ENCODE results near the gene LDLRAD4.

Gene LDLRAD4

GRCh38 chr18:13241893-13242175, 23.3 kb downstream of the LDLRAD4 start:
- no peak for TF ChIP-seq CTCF (IDR thresholded peaks at IDR 0.05; ENCODE audit: borderline replicate concordance, control extremely low read depth, extremely low read depth, insufficient read depth, missing control alignments)
- in situ Hi-C loops (cut with MboI; ENCODE audit: low sequenced_read_pairs, unreplicated experiment) = no loop called here

GRCh38 chr18:13242797-13243196, 24.2 kb downstream of the LDLRAD4 start:
- DNase-seq (ENCODE audit: low spot score) = no peak
- in situ Hi-C loops (cut with MboI; ENCODE audit: low sequenced_read_pairs, unreplicated experiment) = no loop called here
- TF ChIP-seq CTCF (IDR thresholded peaks at IDR 0.05; ENCODE audit: borderline replicate concordance, control extremely low read depth, extremely low read depth, insufficient read depth, missing control alignments) = no peak

More at GRCh38 chr18:13241893-13242175, 23.3 kb downstream of the LDLRAD4 start:
- DNase-seq (ENCODE audit: low spot score) = no peak

DNA sequence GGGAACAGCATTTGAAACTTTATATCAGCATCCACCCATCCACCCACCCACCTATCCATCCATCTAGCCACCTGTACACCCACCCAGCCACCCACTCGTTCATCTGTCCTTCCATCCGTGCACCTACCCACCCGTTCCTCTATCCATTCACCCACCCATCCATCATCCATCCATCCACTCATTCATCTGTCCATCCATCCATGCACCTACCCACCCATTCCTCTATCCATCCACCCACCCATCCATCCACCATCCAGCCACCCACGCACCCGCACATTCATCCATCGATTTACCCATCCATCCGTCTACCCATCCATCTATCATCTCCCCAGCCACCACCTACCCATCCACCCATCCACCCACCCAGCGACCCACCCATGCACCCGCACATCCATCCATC, 24.8 kb downstream of the LDLRAD4 start:
- TF ChIP-seq CTCF (IDR thresholded peaks at IDR 0.05; ENCODE audit: borderline replicate concordance, control extremely low read depth, extremely low read depth, insufficient read depth, missing control alignments) = no peak
- no peak for DNase-seq (ENCODE audit: low spot score)
- in situ Hi-C loops (cut with MboI; ENCODE audit: low sequenced_read_pairs, unreplicated experiment) = no loop called here

DNA sequence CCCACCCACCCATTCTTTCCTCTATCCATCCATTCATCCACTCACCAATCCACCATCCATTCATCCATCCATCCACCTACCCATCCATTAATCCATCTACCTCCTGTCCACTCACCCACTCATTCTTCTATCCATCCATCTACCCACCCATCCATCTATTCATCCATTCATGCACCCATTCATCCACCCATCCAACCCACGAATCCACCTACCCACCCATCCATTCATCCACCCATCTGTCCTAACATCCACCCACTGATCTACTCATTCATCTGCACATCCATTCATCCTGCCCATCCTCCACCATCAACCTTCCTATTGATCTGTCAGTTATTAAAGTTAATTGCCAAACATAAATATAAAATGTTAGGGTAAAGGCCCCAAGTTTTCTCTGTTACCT, 25.6 kb downstream of the LDLRAD4 start:
- no peak for DNase-seq (ENCODE audit: low spot score)
- in situ Hi-C loops (cut with MboI; ENCODE audit: low sequenced_read_pairs, unreplicated experiment) = no loop called here
- no peak for TF ChIP-seq CTCF (IDR thresholded peaks at IDR 0.05; ENCODE audit: borderline replicate concordance, control extremely low read depth, extremely low read depth, insufficient read depth, missing control alignments)

- DNase-seq (ENCODE audit: low spot score) = no peak
- in situ Hi-C loops (cut with MboI; ENCODE audit: low sequenced_read_pairs, unreplicated experiment) = no loop called here
- no peak for TF ChIP-seq CTCF (IDR thresholded peaks at IDR 0.05; ENCODE audit: borderline replicate concordance, control extremely low read depth, extremely low read depth, insufficient read depth, missing control alignments)
Measured at GRCh38 chr18:13245481-13246000, 27.0 kb downstream of the LDLRAD4 start.

DNA sequence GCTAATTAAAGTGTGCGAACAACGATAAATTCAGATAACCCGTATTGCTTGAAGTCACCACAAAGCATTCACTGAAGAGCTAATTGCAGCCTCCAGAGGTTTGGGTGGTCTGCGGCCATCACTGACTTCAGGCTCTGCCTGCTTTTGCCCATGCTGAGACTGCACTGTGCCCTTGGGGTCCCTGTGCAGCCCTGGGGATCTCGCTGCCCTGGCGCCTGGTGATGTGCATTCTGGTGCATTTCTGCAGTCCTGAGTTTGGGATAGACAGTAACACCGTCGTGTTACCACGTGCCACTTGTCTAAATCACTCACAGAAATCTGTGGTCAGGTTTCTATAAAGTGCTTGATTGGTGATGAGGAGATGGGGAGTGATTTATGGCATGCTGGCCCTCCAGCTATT, 27.6 kb downstream of the LDLRAD4 start:
- no peak for TF ChIP-seq CTCF (IDR thresholded peaks at IDR 0.05; ENCODE audit: borderline replicate concordance, control extremely low read depth, extremely low read depth, insufficient read depth, missing control alignments)
- in situ Hi-C loops (cut with MboI; ENCODE audit: low sequenced_read_pairs, unreplicated experiment) = no loop called here
- DNase-seq (ENCODE audit: low spot score) = no peak

DNA sequence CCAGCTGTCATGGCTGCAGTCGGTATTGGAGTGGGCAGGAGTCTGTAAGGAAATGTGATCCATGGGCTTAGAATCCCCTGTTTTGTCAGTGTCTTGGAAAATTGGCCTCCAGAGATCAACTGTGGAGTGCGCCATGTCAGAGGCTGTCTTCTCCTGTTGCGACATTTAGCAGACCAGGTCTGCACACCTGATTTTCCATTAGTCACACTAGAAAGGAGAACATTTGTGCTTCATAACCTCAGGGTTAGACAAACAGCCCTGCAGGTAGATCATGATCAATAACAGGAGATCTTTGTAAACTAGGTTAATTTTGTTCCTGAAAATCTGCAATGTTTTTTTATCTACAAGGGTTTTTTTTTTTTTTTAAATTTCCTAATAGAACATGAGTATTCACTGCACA, 28.0 kb downstream of the LDLRAD4 start:
- in situ Hi-C loops (cut with MboI; ENCODE audit: low sequenced_read_pairs, unreplicated experiment) = no loop called here
- DNase-seq (ENCODE audit: low spot score) = no peak
- TF ChIP-seq CTCF (IDR thresholded peaks at IDR 0.05; ENCODE audit: borderline replicate concordance, control extremely low read depth, extremely low read depth, insufficient read depth, missing control alignments) = no peak

Data from GM13976 (cell line).